Astrocyte (in vitro differentiated cells and primary cell): ENCODE measurements around the gene FCRL3.

ENCODE experiments used
- EZH2 ChIP-seq: IDR thresholded peaks from 2 replicates; pipeline ENCODE4 v1.6.1; 2012; ENCODE audit warnings: mild to moderate bottlenecking, low read length, inconsistent platforms; ENCODE audit not compliant: insufficient read depth
- TF ChIP-seq, protein P1 (sequence below): IDR thresholded peaks from 2 replicates; pipeline ENCODE4 v1.5.1; 2011; ENCODE audit warnings: low read depth, mild to moderate bottlenecking, inconsistent platforms, low read length, moderate library complexity; ENCODE audit not compliant: insufficient read depth

GRCh38 chr1:157724537-157725220, 24.1 kb upstream of the FCRL3 start:
- TF ChIP-seq, protein P1, sequence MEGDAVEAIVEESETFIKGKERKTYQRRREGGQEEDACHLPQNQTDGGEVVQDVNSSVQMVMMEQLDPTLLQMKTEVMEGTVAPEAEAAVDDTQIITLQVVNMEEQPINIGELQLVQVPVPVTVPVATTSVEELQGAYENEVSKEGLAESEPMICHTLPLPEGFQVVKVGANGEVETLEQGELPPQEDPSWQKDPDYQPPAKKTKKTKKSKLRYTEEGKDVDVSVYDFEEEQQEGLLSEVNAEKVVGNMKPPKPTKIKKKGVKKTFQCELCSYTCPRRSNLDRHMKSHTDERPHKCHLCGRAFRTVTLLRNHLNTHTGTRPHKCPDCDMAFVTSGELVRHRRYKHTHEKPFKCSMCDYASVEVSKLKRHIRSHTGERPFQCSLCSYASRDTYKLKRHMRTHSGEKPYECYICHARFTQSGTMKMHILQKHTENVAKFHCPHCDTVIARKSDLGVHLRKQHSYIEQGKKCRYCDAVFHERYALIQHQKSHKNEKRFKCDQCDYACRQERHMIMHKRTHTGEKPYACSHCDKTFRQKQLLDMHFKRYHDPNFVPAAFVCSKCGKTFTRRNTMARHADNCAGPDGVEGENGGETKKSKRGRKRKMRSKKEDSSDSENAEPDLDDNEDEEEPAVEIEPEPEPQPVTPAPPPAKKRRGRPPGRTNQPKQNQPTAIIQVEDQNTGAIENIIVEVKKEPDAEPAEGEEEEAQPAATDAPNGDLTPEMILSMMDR, result no peak
- TF ChIP-seq EZH2, result no peak
